Measurements from ENCODE around the gene KRTAP3-3. TPM values are rescaled to one million over a fixed set of nuclear protein-coding genes. Genes with fewer than 3 reads are reported as not detected.

The KRTAP3-3 gene
- total and polyA plus RNA-seq, 2 donors (not counting 1 experiment from before 2014, with no cell fraction given), result not detected

DNA sequence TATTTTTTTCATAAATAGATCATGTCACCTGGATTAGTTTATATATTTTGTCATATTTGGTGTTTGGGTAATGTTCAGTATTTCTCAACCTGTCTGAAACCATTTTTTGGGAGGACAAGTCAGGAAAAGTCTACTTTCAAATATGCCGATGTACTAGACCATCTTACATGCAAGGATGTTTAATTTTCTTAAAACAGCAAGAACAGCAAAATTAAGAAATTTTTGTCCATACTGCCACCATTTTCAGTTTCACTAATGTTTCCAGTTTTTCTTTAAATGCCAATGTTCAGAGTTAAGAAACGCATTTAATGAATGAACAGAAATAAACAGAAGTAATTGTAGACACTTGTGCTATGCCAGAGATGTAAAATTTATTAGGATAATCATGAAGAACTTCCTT lies 880 bp downstream of the KRTAP3-3 start:
- H3K27ac ChIP-seq (ENCODE audit: insufficient read depth, low read length), result no peak overlapping the region
- H3K27me3 ChIP-seq (ENCODE audit: control insufficient read depth, insufficient read depth, low read length), result no peaks in the 10 kb centered on the region
- no peak overlapping the region for H3K4me2 ChIP-seq (ENCODE audit: extremely low read depth, insufficient read depth, low read length)
- H3K36me3 ChIP-seq (ENCODE audit: control insufficient read depth, insufficient read depth, low read length), result no peaks in the 10 kb centered on the region
- H4K20me1 ChIP-seq (ENCODE audit: control insufficient read depth, extremely low read depth, insufficient read depth, low read length), result no peaks in the 10 kb centered on the region
- DNase-seq (ENCODE audit: low read depth in 2 of 2), result no peak
- H3K9me3 ChIP-seq (ENCODE audit: control insufficient read depth, insufficient read depth, low read depth, low read length), result no peaks in the 10 kb centered on the region
- no peak overlapping the region for H2AFZ ChIP-seq (ENCODE audit: low read length)
- H3K79me2 ChIP-seq (ENCODE audit: control insufficient read depth, insufficient read depth, low read length), result no peaks in the 10 kb centered on the region
- no peaks in the 10 kb centered on the region for H3K4me1 ChIP-seq (ENCODE audit: control insufficient read depth, extremely low read depth, insufficient read depth, low read length)
- no peak overlapping the region for H3K9ac ChIP-seq (ENCODE audit: insufficient read depth, low read length)
- no peak overlapping the region for H3K4me3 ChIP-seq (replicated peaks in 1 of 4; ENCODE audit: control extremely low read depth in 1 of 4, insufficient read depth in 1 of 4, low read depth in 3 of 4, low read length in 4 of 4)
- no peak for TF ChIP-seq CTCF (conservative IDR thresholded peaks at IDR 0.05 in 1 of 2, IDR thresholded peaks at IDR 0.05 in 1 of 2; ENCODE audit: low read depth in 1 of 2, low read length in 2 of 2)
- TF ChIP-seq EZH2 (IDR thresholded peaks at IDR 0.05; ENCODE audit: low read length, missing control alignments), result no peak

GRCh38 chr17:40992666-40993065 lies 1.3 kb downstream of the KRTAP3-3 start:
- Histone ChIP-seq H3K9me3 (ENCODE audit: control insufficient read depth, insufficient read depth, low read depth, low read length) (no peaks in the 10 kb centered on the region), H3K27ac (ENCODE audit: insufficient read depth, low read length) (no peak overlapping the region), H2AFZ (ENCODE audit: low read length) (no peak overlapping the region), H3K27me3 (ENCODE audit: control insufficient read depth, insufficient read depth, low read length) (no peaks in the 10 kb centered on the region), H3K4me1 (ENCODE audit: control insufficient read depth, extremely low read depth, insufficient read depth, low read length) (no peaks in the 10 kb centered on the region), H3K4me2 (ENCODE audit: extremely low read depth, insufficient read depth, low read length) (no peak overlapping the region), H3K9ac (ENCODE audit: insufficient read depth, low read length) (no peak overlapping the region), H4K20me1 (ENCODE audit: control insufficient read depth, extremely low read depth, insufficient read depth, low read length) (no peaks in the 10 kb centered on the region), H3K79me2 (ENCODE audit: control insufficient read depth, insufficient read depth, low read length) (no peaks in the 10 kb centered on the region), H3K36me3 (ENCODE audit: control insufficient read depth, insufficient read depth, low read length) (no peaks in the 10 kb centered on the region), H3K4me3 (replicated peaks in 1 of 4; ENCODE audit: control extremely low read depth in 1 of 4, insufficient read depth in 1 of 4, low read depth in 3 of 4, low read length in 4 of 4) (no peak overlapping the region)
- TF ChIP-seq EZH2 (IDR thresholded peaks at IDR 0.05; ENCODE audit: low read length, missing control alignments), result no peak
- TF ChIP-seq CTCF (conservative IDR thresholded peaks at IDR 0.05 in 1 of 2, IDR thresholded peaks at IDR 0.05 in 1 of 2; ENCODE audit: low read depth in 1 of 2, low read length in 2 of 2), result no peak
- no peak for DNase-seq (ENCODE audit: low read depth in 2 of 2)

- no peak for TF ChIP-seq CTCF (conservative IDR thresholded peaks at IDR 0.05 in 1 of 2, IDR thresholded peaks at IDR 0.05 in 1 of 2; ENCODE audit: low read depth in 1 of 2, low read length in 2 of 2)
- TF ChIP-seq EZH2 (IDR thresholded peaks at IDR 0.05; ENCODE audit: low read length, missing control alignments), result no peak
- no peak overlapping the region for H2AFZ ChIP-seq (ENCODE audit: low read length)
- no peak overlapping the region for H3K27ac ChIP-seq (ENCODE audit: insufficient read depth, low read length)
- DNase-seq (ENCODE audit: low read depth in 2 of 2), result no peak
- H3K4me3 ChIP-seq (replicated peaks in 1 of 4; ENCODE audit: control extremely low read depth in 1 of 4, insufficient read depth in 1 of 4, low read depth in 3 of 4, low read length in 4 of 4), result no peak overlapping the region
- H4K20me1 ChIP-seq (ENCODE audit: control insufficient read depth, extremely low read depth, insufficient read depth, low read length), result no peaks in the 10 kb centered on the region
- no peaks in the 10 kb centered on the region for H3K79me2 ChIP-seq (ENCODE audit: control insufficient read depth, insufficient read depth, low read length)
- no peaks in the 10 kb centered on the region for H3K9me3 ChIP-seq (ENCODE audit: control insufficient read depth, insufficient read depth, low read depth, low read length)
- no peak overlapping the region for H3K4me2 ChIP-seq (ENCODE audit: extremely low read depth, insufficient read depth, low read length)
- no peak overlapping the region for H3K9ac ChIP-seq (ENCODE audit: insufficient read depth, low read length)
- no peaks in the 10 kb centered on the region for H3K4me1 ChIP-seq (ENCODE audit: control insufficient read depth, extremely low read depth, insufficient read depth, low read length)
- H3K27me3 ChIP-seq (ENCODE audit: control insufficient read depth, insufficient read depth, low read length), result no peaks in the 10 kb centered on the region
- no peaks in the 10 kb centered on the region for H3K36me3 ChIP-seq (ENCODE audit: control insufficient read depth, insufficient read depth, low read length)
Measured at GRCh38 chr17:40986920-40987319, 7.0 kb downstream of the KRTAP3-3 start.

Measured in fibroblast of lung (primary cell).